ENCODE data around the gene LIFR. TPM values are rescaled to one million over a fixed set of nuclear protein-coding genes. Genes with fewer than 3 reads are reported as not detected.

LIFR gene
- total RNA-seq, 1 donor from 2014 or later: 58.0 TPM

DNA sequence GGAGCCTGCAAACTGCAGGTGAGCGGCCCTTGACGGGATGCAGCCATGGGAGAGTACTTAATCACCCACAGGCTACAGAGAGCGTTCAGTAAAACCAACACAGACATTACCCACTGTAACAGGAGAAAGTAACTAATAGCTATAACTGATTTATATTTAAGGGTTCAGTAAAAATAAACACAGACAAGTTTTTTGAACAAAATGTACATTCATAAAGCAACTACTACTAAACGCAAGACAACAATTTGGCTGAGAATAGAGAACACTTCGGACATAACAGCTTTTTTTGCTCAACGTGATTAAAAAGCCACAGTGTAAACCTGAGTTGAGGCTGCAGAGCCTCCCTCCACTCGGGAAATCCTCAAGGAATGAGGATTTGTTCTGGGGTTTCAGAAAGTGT lies 61.7 kb downstream of the LIFR start:
- DNase-seq (ENCODE audit: low spot score in 2 of 2, unreplicated experiment in 2 of 2): no peak
- TF ChIP-seq, protein P1, sequence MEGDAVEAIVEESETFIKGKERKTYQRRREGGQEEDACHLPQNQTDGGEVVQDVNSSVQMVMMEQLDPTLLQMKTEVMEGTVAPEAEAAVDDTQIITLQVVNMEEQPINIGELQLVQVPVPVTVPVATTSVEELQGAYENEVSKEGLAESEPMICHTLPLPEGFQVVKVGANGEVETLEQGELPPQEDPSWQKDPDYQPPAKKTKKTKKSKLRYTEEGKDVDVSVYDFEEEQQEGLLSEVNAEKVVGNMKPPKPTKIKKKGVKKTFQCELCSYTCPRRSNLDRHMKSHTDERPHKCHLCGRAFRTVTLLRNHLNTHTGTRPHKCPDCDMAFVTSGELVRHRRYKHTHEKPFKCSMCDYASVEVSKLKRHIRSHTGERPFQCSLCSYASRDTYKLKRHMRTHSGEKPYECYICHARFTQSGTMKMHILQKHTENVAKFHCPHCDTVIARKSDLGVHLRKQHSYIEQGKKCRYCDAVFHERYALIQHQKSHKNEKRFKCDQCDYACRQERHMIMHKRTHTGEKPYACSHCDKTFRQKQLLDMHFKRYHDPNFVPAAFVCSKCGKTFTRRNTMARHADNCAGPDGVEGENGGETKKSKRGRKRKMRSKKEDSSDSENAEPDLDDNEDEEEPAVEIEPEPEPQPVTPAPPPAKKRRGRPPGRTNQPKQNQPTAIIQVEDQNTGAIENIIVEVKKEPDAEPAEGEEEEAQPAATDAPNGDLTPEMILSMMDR (IDR thresholded peaks at IDR 0.05; ENCODE audit: unreplicated experiment): no peak
- Mint-ChIP-seq H3K27me3 (ENCODE audit: low read depth) (no peaks in the 10 kb centered on the region), H3K9me3 (no peaks in the 10 kb centered on the region), H3K27ac (no peak overlapping the region), H3K4me1 (no peaks in the 10 kb centered on the region), H3K4me3 (no peak overlapping the region), H3K36me3 (peaks cover 23% of the 10 kb centered on the region)

DNA sequence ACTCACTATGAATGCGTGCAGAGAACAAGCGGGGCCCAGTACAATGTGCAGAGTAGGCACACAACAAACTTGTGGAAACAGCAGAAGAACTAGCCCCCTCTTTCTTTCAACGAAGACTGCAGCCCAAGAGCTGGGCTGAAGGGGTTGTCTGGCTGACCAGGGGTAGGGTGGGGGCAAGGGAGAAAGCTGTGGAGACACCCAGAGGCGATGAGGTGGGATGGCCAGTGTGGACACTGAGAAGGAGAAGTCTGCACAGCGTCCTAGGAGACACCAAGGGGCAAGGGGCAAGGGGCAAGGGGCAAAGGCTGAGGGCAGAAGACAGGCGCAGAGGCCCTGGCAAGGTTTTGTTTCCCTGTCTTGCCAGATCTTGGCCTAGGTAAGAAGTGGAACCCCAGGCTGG lies 62.3 kb downstream of the LIFR start:
- Mint-ChIP-seq H3K4me3 (no peak overlapping the region), H3K9me3 (no peaks in the 10 kb centered on the region), H3K4me1 (no peaks in the 10 kb centered on the region), H3K36me3 (peaks cover 23% of the 10 kb centered on the region), H3K27ac (no peak overlapping the region), H3K27me3 (ENCODE audit: low read depth) (no peaks in the 10 kb centered on the region)
- no peak for DNase-seq (ENCODE audit: low spot score in 2 of 2, unreplicated experiment in 2 of 2)
- TF ChIP-seq, protein P1 (IDR thresholded peaks at IDR 0.05; ENCODE audit: unreplicated experiment): no peak

DNA sequence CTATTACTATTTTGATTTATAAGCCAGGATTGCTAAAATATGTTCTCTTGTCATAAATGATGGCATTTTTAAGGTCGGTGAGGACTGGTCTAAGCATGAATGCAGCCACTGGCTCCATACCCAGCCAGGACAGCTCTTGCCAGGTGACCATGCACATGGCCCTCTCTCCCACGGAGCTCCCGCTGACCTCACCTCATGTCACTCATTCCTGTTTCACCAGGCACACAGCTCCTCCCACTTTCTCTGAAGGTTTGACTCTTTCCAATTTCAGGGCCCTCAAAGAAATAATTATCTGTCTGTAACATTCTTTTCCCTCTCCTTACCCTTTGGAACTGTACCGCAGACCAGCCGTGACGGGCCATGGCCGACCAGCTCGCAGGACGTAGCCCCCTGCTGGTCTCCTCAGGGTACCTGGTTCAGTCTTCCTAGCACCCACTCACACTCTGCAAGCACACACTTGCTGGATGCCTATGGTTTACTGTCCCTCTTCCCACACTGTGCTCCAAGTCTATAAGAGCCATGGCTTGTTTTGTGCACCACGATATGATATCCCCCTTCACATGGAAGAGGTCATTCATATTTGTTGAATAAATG lies 72.5 kb downstream of the LIFR start:
- Mint-ChIP-seq H3K4me1 (peaks cover 7% of the 10 kb centered on the region), H3K27me3 (ENCODE audit: low read depth) (no peaks in the 10 kb centered on the region), H3K4me3 (no peak overlapping the region), H3K27ac (no peak overlapping the region), H3K36me3 (peaks cover 34% of the 10 kb centered on the region), H3K9me3 (no peaks in the 10 kb centered on the region)
- DNase-seq (ENCODE audit: low spot score in 2 of 2, unreplicated experiment in 2 of 2): no peak
- TF ChIP-seq, protein P1 (IDR thresholded peaks at IDR 0.05; ENCODE audit: unreplicated experiment): no peak

DNA sequence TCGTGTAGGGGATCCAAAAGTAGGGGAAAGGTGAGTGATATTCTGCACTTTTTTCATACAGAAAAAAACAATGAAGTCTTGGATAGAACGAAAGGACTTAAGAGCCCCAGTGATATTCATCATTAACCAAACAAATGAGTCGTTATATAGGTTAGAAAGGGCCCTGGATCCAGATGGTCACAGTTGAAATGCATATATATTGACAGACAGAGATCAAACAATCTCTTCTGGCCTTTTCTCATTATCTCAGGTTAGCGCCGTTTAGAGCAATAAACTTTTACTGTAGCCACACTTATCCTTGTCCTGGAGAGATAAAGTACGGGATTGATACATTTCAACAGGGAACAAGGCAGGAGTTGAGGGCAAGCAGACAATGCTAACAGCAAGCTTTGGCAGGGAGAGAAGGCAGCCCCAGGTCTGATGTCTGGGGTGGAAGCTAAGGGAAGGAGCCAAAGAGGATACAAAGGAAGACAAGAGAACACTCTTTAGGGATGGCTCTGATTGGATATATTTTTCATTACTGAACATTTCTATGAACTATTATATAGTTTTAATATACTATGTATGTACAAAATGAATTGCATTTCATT lies 77.0 kb downstream of the LIFR start:
- no peak overlapping the region for H3K27ac Mint-ChIP-seq
- TF ChIP-seq, protein P1 (IDR thresholded peaks at IDR 0.05; ENCODE audit: unreplicated experiment): no peak
- no peak overlapping the region for H3K4me3 Mint-ChIP-seq
- no peaks in the 10 kb centered on the region for H3K9me3 Mint-ChIP-seq
- DNase-seq (ENCODE audit: low spot score in 2 of 2, unreplicated experiment in 2 of 2): no peak
- H3K4me1 Mint-ChIP-seq: peaks cover 18% of the 10 kb centered on the region
- no peaks in the 10 kb centered on the region for H3K27me3 Mint-ChIP-seq (ENCODE audit: low read depth)
- H3K36me3 Mint-ChIP-seq: peaks cover 15% of the 10 kb centered on the region

DNA sequence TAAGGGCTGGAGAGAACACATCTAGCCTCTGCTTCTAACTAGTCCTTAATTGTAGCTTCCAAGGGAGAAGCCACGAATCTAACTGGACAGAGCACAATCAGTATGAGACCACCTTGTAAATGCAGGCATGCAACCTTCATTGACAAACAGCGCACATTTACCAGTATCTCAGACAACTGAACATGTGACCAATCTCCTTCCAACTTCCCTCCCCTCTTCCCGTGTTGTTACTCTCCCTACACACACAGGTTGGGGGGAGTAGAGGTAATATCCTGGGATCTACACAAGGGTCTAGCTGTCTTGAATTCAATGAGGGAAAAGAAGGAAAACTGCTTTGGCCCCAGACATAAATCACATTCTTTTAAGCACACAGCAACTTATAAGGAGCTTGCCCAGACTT lies 77.6 kb downstream of the LIFR start:
- Mint-ChIP-seq H3K27ac (peak overlapping the region; percentile 30), H3K4me3 (no peak overlapping the region), H3K27me3 (ENCODE audit: low read depth) (no peaks in the 10 kb centered on the region), H3K36me3 (peaks cover 11% of the 10 kb centered on the region), H3K9me3 (no peaks in the 10 kb centered on the region), H3K4me1 (peaks cover 18% of the 10 kb centered on the region)
- no peak for DNase-seq (ENCODE audit: low spot score in 2 of 2, unreplicated experiment in 2 of 2)
- TF ChIP-seq, protein P1 (IDR thresholded peaks at IDR 0.05; ENCODE audit: unreplicated experiment): no peak
